Stimulated activated CD8-positive, alpha-beta memory T cell treated with anti-CD3 and anti-CD28 coated beads, Interleukin-4, amount 100 ng/mL, for 1 hour (primary cell): Measurements from ENCODE around the gene GRIP1.

Experiments
- DNase-seq, 2 donors: peaks; one replicate each; pipeline ENCODE4 v3.0.0-alpha.2; 2020; ENCODE audit warnings: low read depth in 2 of 2, low spot score in 1 of 2

The GRIP1 gene

GRCh38 chr12:66644151-66644550 lies 34.7 kb downstream of the GRIP1 start:
- DNase-seq, result no peak

GRCh38 chr12:66640691-66641460 lies 38.0 kb downstream of the GRIP1 start:
- no peak for DNase-seq

- DNase-seq, result no peak
Observed at GRCh38 chr12:66638666-66639065, 40.2 kb downstream of the GRIP1 start.

- no peak for DNase-seq
Observed at GRCh38 chr12:66637699-66638301, 41.1 kb downstream of the GRIP1 start.

GRCh38 chr12:66636771-66637170 lies 42.1 kb downstream of the GRIP1 start:
- DNase-seq, result no peak

- DNase-seq, result no peak
Observed at GRCh38 chr12:66633676-66634075, 45.2 kb downstream of the GRIP1 start.

- DNase-seq, result no peak
Observed at GRCh38 chr12:66629138-66629870, 49.6 kb downstream of the GRIP1 start.

GRCh38 chr12:66627988-66628317 lies 50.9 kb downstream of the GRIP1 start:
- no peak for DNase-seq

- DNase-seq, result no peak
Observed at GRCh38 chr12:66627270-66627987, 51.4 kb downstream of the GRIP1 start.

GRCh38 chr12:66624806-66625205 lies 54.1 kb downstream of the GRIP1 start:
- no peak for DNase-seq

GRCh38 chr12:66623455-66623854 lies 55.4 kb downstream of the GRIP1 start:
- no peak for DNase-seq

GRCh38 chr12:66620688-66621087 lies 58.2 kb downstream of the GRIP1 start:
- no peak for DNase-seq

GRCh38 chr12:66620026-66620425 lies 58.9 kb downstream of the GRIP1 start:
- no peak for DNase-seq

GRCh38 chr12:66617991-66618390 lies 60.9 kb downstream of the GRIP1 start:
- no peak for DNase-seq

- no peak for DNase-seq
Observed at GRCh38 chr12:66612090-66612775, 66.6 kb downstream of the GRIP1 start.

GRCh38 chr12:66607147-66607546 lies 71.7 kb downstream of the GRIP1 start:
- DNase-seq, result no peak

- DNase-seq, result no peak
Observed at GRCh38 chr12:66605293-66605692, 73.6 kb downstream of the GRIP1 start.

GRCh38 chr12:66603981-66604479 lies 74.8 kb downstream of the GRIP1 start:
- DNase-seq, result no peak

GRCh38 chr12:66603461-66603860 lies 75.4 kb downstream of the GRIP1 start:
- no peak for DNase-seq

- DNase-seq, result no peak
Observed at GRCh38 chr12:66602483-66603143, 76.3 kb downstream of the GRIP1 start.
